Lower lobe of right lung (tissue), 2 donors: Measurements from ENCODE around the gene LDHD. TPM values are rescaled to one million over a fixed set of nuclear protein-coding genes. Genes with fewer than 3 reads are reported as not detected.

Experiments used
- ATAC-seq, 2 donors: fragments of 200-7000 bp; cut with Tn5 transposase; one replicate each; pipeline ENCODE4 v1.9.1; 2020 to 2022; ENCODE audit warnings: mild to moderate bottlenecking in 2 of 2, moderate library complexity in 2 of 2
- DNase-seq: peaks from one replicate; pipeline ENCODE4 v3.0.0-alpha.2; 2020
- H3K27ac ChIP-seq: fragments of 200-600 bp; one replicate; pipeline ENCODE4 v1.8.0; 2022
- H3K27me3 ChIP-seq: fragments of 200-600 bp; one replicate; pipeline ENCODE4 v1.8.0; 2022; ENCODE audit warnings: low read depth
- H3K36me3 ChIP-seq: fragments of 200-600 bp; one replicate; pipeline ENCODE4 v1.8.0; 2022; ENCODE audit warnings: mild to moderate bottlenecking
- H3K4me1 ChIP-seq: fragments of 200-600 bp; one replicate; pipeline ENCODE4 v1.8.0; 2022
- H3K4me3 ChIP-seq: fragments of 200-600 bp; one replicate; pipeline ENCODE4 v1.8.0; 2022; ENCODE audit warnings: mild to moderate bottlenecking
- H3K9me3 ChIP-seq: fragments of 200-600 bp; one replicate; pipeline ENCODE4 v1.8.0; 2022
- CTCF ChIP-seq: fragments of 200-600 bp; IDR thresholded peaks from one replicate; pipeline ENCODE4 v1.8.0; 2022; ENCODE audit warnings: antibody characterized with exemption, mild to moderate bottlenecking
- intact Hi-C: fragments of 100-400 bp; cut with DNase I; formaldehyde crosslinking; loops from one replicate; pipeline ENCODE4 v1.11.0; 2022
- total RNA-seq: library from RNA; stranded (reverse); fragmentation: NEBNext Ultra II Directional; extraction: Animal tissue kit (Norgen Biotek cat#: 25700); gene quantifications from one replicate; pipeline ENCODE4 v1.2.1, GENCODE V29; 2021
- donor health status: DM: no; HTN: yes; CAD: no; lungs with severe emphysema.

Gene LDHD
- total RNA-seq, 1 donor from 2014 or later, result 13.2 TPM

DNA sequence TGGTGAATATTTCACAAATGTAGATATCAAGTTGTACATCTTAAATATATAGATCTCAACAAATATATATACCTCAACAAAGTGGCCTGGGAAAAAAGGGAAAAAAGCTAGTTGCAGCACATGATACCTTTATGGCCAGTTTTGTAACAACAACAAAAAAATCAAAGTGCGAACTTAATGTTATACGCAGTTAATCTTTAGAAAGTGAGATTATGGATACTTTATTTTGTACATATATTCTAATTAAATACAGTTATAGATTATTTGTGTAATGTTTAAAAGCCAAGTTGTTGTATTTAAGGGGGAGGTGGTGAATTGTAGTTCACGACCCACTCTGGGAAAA, 31.4 kb upstream of the LDHD start:
- DNase-seq, result no peak
- Histone ChIP-seq H3K27me3 (no peaks in the 10 kb centered on the region), H3K4me1 (peaks cover 10% of the 10 kb centered on the region), H3K9me3 (peaks cover 16% of the 10 kb centered on the region), H3K36me3 (no peaks in the 10 kb centered on the region), H3K4me3 (peak overlapping the region; percentile 99), H3K27ac (peak overlapping the region; percentile 96)
- TF ChIP-seq CTCF, result no peak
- intact Hi-C loops, result no loop called here
- ATAC-seq, result no peak

- Histone ChIP-seq H3K27ac (no peak overlapping the region), H3K27me3 (no peaks in the 10 kb centered on the region), H3K9me3 (no peaks in the 10 kb centered on the region), H3K4me3 (no peak overlapping the region), H3K4me1 (peaks cover under 1% of the 10 kb centered on the region), H3K36me3 (no peaks in the 10 kb centered on the region)
- ATAC-seq (no peak), DNase-seq (no peak)
- intact Hi-C loops, result no loop called here
- TF ChIP-seq CTCF, result no peak
Observed at GRCh38 chr16:75143941-75144340, 27.4 kb upstream of the LDHD start.

- intact Hi-C loops, result no loop called here
- no peaks in the 10 kb centered on the region for H3K36me3 ChIP-seq
- no peak for ATAC-seq
- H3K9me3 ChIP-seq, result no peaks in the 10 kb centered on the region
- H3K27me3 ChIP-seq, result no peaks in the 10 kb centered on the region
- no peak overlapping the region for H3K4me3 ChIP-seq
- H3K4me1 ChIP-seq, result no peaks in the 10 kb centered on the region
- TF ChIP-seq CTCF, result no peak
- no peak overlapping the region for H3K27ac ChIP-seq
- DNase-seq, result no peak
Observed at GRCh38 chr16:75139498-75139897, 22.9 kb upstream of the LDHD start.

DNA sequence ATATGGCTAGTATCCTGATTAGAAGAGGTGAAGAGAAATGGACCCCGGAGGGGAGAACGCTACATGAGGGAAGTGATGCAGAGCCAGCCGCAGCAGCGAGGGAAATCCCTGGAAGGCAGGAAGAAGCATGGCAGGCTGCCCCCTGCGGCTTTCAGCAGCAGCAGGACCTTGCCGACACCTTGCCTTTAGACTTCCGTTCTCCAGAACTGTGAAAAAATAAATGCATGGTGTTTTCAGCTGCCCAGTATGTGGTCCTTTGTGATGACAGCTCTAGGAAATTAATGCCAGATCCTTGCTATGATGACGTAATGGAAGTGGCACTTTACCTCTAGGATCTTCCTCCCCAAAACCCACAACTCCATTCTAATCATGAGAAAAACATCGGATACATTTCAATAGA, 22.1 kb upstream of the LDHD start:
- Histone ChIP-seq H3K27me3 (no peaks in the 10 kb centered on the region), H3K27ac (no peak overlapping the region), H3K4me1 (no peaks in the 10 kb centered on the region), H3K9me3 (no peaks in the 10 kb centered on the region), H3K4me3 (no peak overlapping the region), H3K36me3 (no peaks in the 10 kb centered on the region)
- DNase-seq (no peak), ATAC-seq (no peak)
- no peak for TF ChIP-seq CTCF
- intact Hi-C loops, result no loop called here

DNA sequence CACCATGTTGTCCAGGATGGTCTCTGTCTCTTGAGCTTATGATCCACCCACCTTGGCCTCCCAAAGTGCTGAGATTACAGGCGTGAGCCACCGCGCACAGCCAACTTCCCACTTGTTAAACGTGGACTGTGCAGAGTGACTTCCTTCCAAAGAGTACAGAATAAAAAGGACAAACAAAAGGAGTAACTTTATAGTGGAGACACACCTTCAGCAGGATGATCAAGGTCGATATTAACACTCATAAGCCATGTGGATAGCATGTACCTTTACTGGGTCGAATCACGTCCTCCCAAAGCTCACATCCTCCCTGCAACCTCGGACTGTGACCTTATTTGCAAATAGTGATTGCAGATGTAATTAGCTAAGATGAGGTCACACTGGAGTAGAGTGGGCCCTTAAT, 21.7 kb upstream of the LDHD start:
- H3K4me3 ChIP-seq, result no peak overlapping the region
- H3K36me3 ChIP-seq, result no peaks in the 10 kb centered on the region
- TF ChIP-seq CTCF, result no peak
- ATAC-seq (no peak), DNase-seq (no peak)
- H3K27me3 ChIP-seq, result no peaks in the 10 kb centered on the region
- no peak overlapping the region for H3K27ac ChIP-seq
- H3K4me1 ChIP-seq, result no peaks in the 10 kb centered on the region
- intact Hi-C loops, result no loop called here
- H3K9me3 ChIP-seq, result no peaks in the 10 kb centered on the region

DNA sequence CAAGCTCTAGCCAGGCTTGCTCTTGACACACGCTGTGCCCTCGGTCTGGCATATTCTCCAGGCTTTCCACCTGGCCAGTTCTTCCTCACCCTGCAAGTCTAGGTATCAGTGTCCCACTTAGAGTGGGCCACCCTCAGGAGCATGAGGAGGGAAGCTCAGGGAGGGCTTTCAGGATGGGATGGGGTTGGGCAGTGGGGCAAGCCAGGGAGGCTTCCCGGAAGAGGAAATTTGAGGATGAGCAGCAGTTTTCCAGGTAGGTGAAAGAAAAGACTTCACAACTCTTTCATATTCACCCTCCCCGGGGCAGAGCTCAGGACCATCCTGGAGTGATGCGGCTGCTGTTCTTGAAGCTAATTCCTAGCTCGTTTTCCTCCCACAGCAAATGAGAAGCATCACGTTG, 14.5 kb upstream of the LDHD start:
- Histone ChIP-seq H3K27me3 (no peaks in the 10 kb centered on the region), H3K27ac (no peak overlapping the region), H3K4me1 (peaks cover 9% of the 10 kb centered on the region), H3K9me3 (peaks cover 7% of the 10 kb centered on the region), H3K36me3 (no peaks in the 10 kb centered on the region), H3K4me3 (no peak overlapping the region)
- no peak for ATAC-seq
- intact Hi-C loops, result no loop called here
- no peak for DNase-seq
- no peak for TF ChIP-seq CTCF
